ENCODE data around the gene C4BPB. TPM values are rescaled to one million over a fixed set of nuclear protein-coding genes. Genes with fewer than 3 reads are reported as not detected.

C4BPB gene
- total and polyA plus RNA-seq, 8 donors: 0.73 to 6.4 (median 0.92) TPM

DNA sequence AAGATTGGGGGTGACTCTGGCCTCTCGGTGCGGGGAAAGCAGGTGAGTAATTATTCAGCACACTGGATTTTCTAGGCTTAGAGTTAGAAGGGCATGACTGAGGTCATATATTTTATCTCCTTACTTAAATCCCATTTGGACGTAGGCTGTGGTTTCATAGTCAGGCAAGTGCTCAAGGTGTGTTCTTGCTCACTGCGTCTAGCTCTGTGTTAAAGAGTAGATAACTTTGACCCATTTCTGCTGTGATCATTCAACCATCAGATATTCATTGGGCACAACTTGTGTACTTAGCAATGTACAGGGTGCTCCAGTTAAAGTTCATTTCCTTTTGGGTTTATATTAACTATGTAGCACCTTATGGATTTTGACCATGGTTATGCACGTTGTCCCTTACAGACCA lies 21.0 kb upstream of the C4BPB start:
- intact Hi-C loops (cut with DNase I): no loop called here
- Histone ChIP-seq H3K36me3 (peaks cover 0 to 90% of the 10 kb centered on the region in 2 donors), H3K9me3 (no peaks in the 10 kb centered on the region), H3K4me1 (peaks cover 0 to 33% of the 10 kb centered on the region in 2 donors), H3K27ac (no peak overlapping the region), H3K4me3 (no peak overlapping the region), H3K27me3 (no peaks in the 10 kb centered on the region)
- no peak for DNase-seq
- TF ChIP-seq, protein P1, sequence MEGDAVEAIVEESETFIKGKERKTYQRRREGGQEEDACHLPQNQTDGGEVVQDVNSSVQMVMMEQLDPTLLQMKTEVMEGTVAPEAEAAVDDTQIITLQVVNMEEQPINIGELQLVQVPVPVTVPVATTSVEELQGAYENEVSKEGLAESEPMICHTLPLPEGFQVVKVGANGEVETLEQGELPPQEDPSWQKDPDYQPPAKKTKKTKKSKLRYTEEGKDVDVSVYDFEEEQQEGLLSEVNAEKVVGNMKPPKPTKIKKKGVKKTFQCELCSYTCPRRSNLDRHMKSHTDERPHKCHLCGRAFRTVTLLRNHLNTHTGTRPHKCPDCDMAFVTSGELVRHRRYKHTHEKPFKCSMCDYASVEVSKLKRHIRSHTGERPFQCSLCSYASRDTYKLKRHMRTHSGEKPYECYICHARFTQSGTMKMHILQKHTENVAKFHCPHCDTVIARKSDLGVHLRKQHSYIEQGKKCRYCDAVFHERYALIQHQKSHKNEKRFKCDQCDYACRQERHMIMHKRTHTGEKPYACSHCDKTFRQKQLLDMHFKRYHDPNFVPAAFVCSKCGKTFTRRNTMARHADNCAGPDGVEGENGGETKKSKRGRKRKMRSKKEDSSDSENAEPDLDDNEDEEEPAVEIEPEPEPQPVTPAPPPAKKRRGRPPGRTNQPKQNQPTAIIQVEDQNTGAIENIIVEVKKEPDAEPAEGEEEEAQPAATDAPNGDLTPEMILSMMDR (IDR thresholded peaks at IDR 0.05): no peak
- no peak for ATAC-seq

DNA sequence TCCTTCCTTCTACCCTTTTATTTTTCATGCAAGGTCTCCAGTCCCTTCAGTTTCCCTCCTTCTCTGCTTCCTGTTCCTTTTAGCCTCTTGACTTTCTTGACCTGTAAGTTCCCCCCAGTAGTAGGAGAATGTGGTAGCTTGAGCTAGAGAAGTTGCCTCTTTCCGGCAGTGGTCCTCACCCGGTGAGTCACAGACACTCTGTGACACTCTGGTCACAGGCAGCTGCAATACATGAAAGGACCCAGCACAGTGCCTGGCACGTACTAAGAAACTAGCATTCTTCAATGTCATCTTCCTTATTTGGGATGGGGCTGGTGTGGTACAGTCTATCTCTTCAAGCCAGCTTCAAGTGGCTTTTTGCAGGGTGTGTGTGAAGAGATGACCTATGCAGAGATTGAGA lies 19.6 kb upstream of the C4BPB start:
- TF ChIP-seq, protein P1 (IDR thresholded peaks at IDR 0.05): no peak
- peak; percentile 10 for ATAC-seq
- no peaks in the 10 kb centered on the region for H3K27me3 ChIP-seq
- peaks cover 0 to 86% of the 10 kb centered on the region in 2 donors for H3K36me3 ChIP-seq
- peaks cover 0 to 33% of the 10 kb centered on the region in 2 donors for H3K4me1 ChIP-seq
- no peak overlapping the region for H3K4me3 ChIP-seq
- DNase-seq: no peak
- peak overlapping the region in 1 of 2 donors; percentile 86 for H3K27ac ChIP-seq
- H3K9me3 ChIP-seq: no peaks in the 10 kb centered on the region
- intact Hi-C loops (cut with DNase I): no loop called here

DNA sequence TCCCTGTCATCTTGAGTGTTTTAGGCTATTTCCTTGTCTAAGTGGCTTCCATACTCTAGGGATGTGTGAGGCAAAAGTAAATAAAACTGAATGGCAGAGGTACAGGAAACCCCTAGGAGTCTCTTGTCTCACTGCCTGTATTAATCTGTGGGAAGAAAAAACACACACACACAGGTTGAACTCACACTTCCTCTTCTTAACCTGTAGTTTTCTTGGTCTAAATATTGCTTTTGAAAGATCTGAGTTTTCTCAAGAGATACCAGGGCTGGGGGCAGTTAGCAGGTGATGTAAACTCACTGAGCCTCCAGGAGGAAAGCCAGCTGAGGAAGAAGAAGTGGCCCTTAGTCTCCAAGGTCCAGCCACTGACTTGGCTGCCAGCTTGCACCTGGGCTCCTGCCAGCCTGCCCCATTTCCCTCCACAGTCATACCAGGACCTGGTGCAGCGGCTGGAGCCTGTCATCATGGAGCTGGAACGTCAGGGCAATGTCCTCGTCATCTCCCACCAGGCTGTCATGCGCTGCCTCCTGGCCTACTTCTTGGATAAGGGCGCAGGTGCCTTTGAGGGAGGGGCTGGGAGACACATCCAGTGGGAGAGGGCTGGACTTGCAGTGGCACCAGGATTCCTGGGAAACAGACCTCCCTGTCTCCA lies 18.7 kb upstream of the C4BPB start:
- Histone ChIP-seq H3K36me3 (peaks cover 0 to 77% of the 10 kb centered on the region in 2 donors), H3K4me3 (no peak overlapping the region), H3K4me1 (peaks cover 0 to 33% of the 10 kb centered on the region in 2 donors), H3K27me3 (no peaks in the 10 kb centered on the region), H3K27ac (peak overlapping the region in 1 of 2 donors; percentile 86), H3K9me3 (no peaks in the 10 kb centered on the region)
- intact Hi-C loops (cut with DNase I): no loop called here
- TF ChIP-seq, protein P1 (IDR thresholded peaks at IDR 0.05): no peak
- DNase-seq (no peak), ATAC-seq (peak; percentile 45)

DNA sequence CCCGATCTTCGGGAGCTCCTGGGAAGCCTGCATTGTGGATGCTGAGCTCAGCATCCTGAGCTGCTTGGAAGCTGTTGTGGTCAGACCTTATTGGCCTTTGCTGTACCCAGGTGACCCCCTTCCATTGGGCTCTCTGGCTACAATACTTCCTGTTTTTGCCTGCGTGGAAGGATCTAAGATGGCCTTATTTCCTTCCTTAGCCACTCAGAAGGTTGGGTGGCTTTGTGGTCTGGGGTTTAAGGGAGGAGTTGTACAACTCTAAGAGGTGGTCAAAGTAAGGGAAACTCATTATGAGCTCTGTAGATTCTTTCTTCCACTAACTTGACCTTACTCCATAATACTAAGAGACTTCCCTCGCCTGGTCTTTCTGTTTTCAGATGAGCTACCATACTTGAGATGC lies 17.8 kb upstream of the C4BPB start:
- Histone ChIP-seq H3K27ac (peak overlapping the region in 1 of 2 donors; percentile 86), H3K4me1 (peaks cover 0 to 33% of the 10 kb centered on the region in 2 donors), H3K4me3 (no peak overlapping the region), H3K9me3 (no peaks in the 10 kb centered on the region), H3K36me3 (peaks cover 0 to 68% of the 10 kb centered on the region in 2 donors), H3K27me3 (no peaks in the 10 kb centered on the region)
- TF ChIP-seq, protein P1 (IDR thresholded peaks at IDR 0.05): no peak
- ATAC-seq (no peak), DNase-seq (no peak)
- intact Hi-C loops (cut with DNase I): no loop called here

DNA sequence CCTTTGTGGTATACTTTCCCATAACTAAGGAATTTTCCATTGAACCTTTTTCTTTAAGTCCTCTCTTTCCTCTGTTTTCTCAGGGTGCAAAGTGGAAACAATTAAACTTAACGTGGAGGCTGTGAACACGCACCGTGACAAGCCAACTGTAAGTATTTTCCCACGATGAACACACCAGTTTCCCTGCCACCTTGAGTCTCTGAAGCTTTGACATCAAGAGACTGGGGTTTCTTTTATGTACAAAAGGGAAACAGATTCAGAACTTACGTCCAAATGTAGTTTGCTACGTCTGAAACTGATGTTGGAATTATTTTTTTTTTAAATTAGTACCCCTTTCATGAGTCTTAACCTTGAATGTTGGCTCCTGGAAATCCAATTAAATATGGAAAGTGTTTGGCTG lies 17.2 kb upstream of the C4BPB start:
- H3K9me3 ChIP-seq: no peaks in the 10 kb centered on the region
- no peak overlapping the region for H3K4me3 ChIP-seq
- intact Hi-C loops (cut with DNase I): no loop called here
- no peak for DNase-seq
- peak overlapping the region in 1 of 2 donors; percentile 86 for H3K27ac ChIP-seq
- H3K36me3 ChIP-seq: peaks cover 0 to 62% of the 10 kb centered on the region in 2 donors
- H3K4me1 ChIP-seq: peaks cover 0 to 33% of the 10 kb centered on the region in 2 donors
- TF ChIP-seq, protein P1 (IDR thresholded peaks at IDR 0.05): no peak
- no peaks in the 10 kb centered on the region for H3K27me3 ChIP-seq
- ATAC-seq: no peak

Data from left lung (tissue), 10 donors.